ENCODE measurements around the gene CIP2A. TPM values are rescaled to one million over a fixed set of nuclear protein-coding genes. Genes with fewer than 3 reads are reported as not detected.

CIP2A gene
- total RNA-seq, 2 donors from 2014 or later: 2.9 to 3.5 TPM

GRCh38 chr3:108566599-108566998 lies 22.6 kb downstream of the CIP2A start:
- DNase-seq (ENCODE audit: low spot score): no peak
- intact Hi-C loops (cut with DNase I): no loop called here

- intact Hi-C loops (cut with DNase I): no loop called here
- DNase-seq (ENCODE audit: low spot score): no peak
Observed at GRCh38 chr3:108565506-108565905, 23.7 kb downstream of the CIP2A start.

GRCh38 chr3:108564564-108564963 lies 24.7 kb downstream of the CIP2A start:
- intact Hi-C loops (cut with DNase I): no loop called here
- no peak for DNase-seq (ENCODE audit: low spot score)

- intact Hi-C loops (cut with DNase I): no loop called here
- DNase-seq (ENCODE audit: low spot score): no peak
Observed at GRCh38 chr3:108562565-108562964, 26.7 kb downstream of the CIP2A start.

DNA sequence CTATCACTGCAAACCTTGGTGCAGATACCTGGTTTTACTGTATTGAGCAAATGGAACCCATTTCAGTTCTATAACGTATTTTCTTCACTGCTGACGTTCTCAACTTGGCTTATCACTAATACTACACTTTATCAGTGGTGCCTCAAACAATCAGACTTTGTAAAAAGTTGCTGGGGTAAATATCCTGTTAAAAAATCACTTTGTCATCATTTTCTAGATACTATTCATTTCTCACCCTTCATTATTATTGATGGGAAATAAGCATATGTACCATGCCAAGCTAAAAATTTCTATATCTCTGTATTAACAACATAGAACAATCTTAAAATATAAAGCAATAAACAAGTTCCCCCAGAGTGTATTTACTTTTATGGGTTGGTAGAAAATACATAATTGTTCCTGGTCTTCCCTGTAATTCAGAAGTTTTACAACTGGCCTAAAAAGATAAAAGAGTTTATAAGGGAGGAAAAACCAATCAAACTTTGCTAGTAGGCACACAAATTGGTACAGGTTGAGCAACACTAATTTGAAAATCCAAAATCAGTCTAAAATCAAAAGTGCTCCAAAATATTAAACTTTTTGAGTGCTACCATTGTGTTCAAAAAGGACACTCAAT lies 33.2 kb downstream of the CIP2A start:
- intact Hi-C loops (cut with DNase I): no loop called here
- no peak for DNase-seq (ENCODE audit: low spot score)

- intact Hi-C loops (cut with DNase I): loop anchor here in 1 of 2 donors (5.0 kb wide), 1 partner anchor 63 kb away; no protein-coding TSS in a partner anchor
- no peak for DNase-seq (ENCODE audit: low spot score)
Observed at GRCh38 chr3:108554913-108555571, 34.2 kb downstream of the CIP2A start.

- no peak for DNase-seq (ENCODE audit: low spot score)
- intact Hi-C loops (cut with DNase I): loop anchor here in 1 of 2 donors (5.0 kb wide), 1 partner anchor 62 kb away; no protein-coding TSS in a partner anchor
Observed at GRCh38 chr3:108554229-108554628, 35.0 kb downstream of the CIP2A start.

DNA sequence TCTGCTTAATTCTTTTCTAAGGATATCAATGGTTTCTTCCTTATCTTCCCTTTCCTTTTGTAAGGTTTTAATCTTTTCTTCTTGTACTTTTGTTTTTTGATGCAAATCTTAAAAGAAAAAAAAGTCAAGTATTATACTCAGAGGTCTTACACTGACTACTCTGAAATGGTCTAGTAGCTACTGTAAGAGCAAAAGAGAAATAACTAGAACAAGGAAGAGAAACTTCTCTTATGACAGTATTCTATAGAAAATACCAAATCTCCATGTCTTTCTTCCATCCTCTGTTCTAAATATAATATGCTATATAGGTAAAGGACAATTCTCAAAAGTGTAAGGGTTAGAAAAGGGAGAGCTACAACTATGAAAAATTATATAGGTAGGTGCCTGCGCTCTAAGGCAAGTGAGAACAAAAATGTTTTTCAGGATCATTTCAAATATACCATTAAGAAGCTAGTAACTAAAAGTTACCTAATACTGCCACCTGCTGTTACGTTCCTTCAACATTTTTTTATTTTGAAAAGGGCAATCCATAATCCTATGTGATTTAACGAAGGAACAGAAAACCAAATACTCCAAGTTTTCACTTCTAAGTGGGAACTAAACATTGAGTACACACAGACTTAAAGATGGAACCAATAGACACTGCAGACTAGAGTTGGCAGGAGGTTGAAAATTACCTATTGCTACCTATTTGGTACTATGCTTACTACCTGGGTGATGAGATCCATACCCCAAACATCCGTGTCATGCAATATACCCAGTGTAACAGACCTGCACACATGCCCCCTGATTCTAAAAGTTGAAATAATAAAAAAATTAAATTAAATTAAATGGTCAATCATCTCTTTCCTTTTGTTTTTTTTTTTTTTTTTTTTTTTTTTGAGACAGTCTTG lies 36.7 kb downstream of the CIP2A start:
- intact Hi-C loops (cut with DNase I): loop anchor here (2.0 to 5.0 kb wide), 2 partner anchors 60 to 62 kb away; no protein-coding TSS in a partner anchor

GRCh38 chr3:108548886-108549285 lies 40.4 kb downstream of the CIP2A start:
- intact Hi-C loops (cut with DNase I): no loop called here
- DNase-seq (ENCODE audit: low spot score): no peak

More for the DNA sequence above, 36.7 kb downstream of the CIP2A start:
- no peak for DNase-seq (ENCODE audit: low spot score)

GRCh38 chr3:108548304-108548703 lies 40.9 kb downstream of the CIP2A start:
- intact Hi-C loops (cut with DNase I): no loop called here
- no peak for DNase-seq (ENCODE audit: low spot score)

- DNase-seq (ENCODE audit: low spot score): no peak
- intact Hi-C loops (cut with DNase I): no loop called here
Observed at GRCh38 chr3:108546692-108547091, 42.5 kb downstream of the CIP2A start.

DNA sequence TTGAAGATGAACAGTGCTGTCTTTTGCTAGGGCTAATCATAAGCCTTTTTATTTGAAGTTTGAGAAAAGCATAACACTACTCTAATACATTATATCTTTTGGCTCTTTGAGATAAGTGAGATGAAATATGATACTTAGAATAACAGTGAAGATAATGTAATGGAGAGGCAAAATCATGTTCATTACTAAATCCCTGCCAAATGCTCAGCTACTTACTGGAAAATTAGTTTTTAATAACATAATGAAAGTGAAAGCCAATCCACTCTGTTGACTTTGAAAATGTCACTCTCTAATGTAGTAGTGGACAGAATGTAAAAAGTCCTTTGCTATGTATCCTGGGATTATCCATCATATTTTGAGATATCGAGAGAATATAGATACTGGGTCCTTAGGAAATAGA lies 43.0 kb downstream of the CIP2A start:
- intact Hi-C loops (cut with DNase I): no loop called here
- no peak for DNase-seq (ENCODE audit: low spot score)

- intact Hi-C loops (cut with DNase I): loop anchor here in 1 of 2 donors (5.0 kb wide), 1 partner anchor 41 kb away; no protein-coding TSS in a partner anchor
- no peak for DNase-seq (ENCODE audit: low spot score)
Observed at GRCh38 chr3:108538083-108538482, 51.2 kb downstream of the CIP2A start.

- DNase-seq (ENCODE audit: low spot score): no peak
- intact Hi-C loops (cut with DNase I): no loop called here
Observed at GRCh38 chr3:108528459-108529252, 60.6 kb downstream of the CIP2A start.

GRCh38 chr3:108527817-108528216 lies 61.4 kb downstream of the CIP2A start:
- DNase-seq (ENCODE audit: low spot score): no peak
- intact Hi-C loops (cut with DNase I): no loop called here

DNA sequence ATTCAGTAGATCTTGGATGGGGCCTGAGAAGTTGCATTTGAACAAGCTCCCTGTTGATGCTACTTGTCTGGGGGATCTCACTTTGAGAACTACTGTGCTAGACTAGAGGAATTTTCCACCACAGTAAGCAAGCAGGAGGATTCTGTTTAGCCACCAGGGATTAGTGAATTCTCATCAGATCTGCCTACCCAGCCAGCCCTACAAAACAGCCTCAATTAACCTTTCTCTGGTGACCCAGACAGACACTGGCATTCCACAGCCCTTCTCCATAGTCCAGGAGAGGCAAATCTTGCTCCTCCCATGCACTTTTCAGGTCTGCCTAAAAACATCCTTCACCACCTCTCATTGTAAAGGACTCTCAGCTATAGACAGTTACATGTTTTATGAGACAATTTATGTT lies 62.1 kb downstream of the CIP2A start:
- DNase-seq (ENCODE audit: low spot score): no peak
- intact Hi-C loops (cut with DNase I): no loop called here

DNA sequence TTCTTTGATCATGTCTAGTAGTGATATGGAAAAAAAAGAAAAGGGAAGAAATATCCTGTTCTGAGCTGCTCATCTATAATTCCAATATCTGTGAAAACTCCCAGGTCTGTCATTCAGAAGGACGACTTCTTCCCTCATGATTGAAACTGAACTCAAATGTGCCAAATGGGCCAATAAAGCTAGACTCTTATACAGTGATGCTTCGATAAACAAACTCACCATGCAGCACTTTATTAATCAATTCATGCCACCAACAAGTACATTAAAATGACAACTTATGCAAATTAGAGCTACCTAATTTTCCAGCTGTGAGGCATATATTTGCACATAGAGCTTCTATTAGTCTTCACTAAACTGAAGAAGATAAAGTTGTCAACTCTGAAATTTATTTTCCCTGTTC lies 63.3 kb downstream of the CIP2A start:
- intact Hi-C loops (cut with DNase I): no loop called here
- no peak for DNase-seq (ENCODE audit: low spot score)

DNA sequence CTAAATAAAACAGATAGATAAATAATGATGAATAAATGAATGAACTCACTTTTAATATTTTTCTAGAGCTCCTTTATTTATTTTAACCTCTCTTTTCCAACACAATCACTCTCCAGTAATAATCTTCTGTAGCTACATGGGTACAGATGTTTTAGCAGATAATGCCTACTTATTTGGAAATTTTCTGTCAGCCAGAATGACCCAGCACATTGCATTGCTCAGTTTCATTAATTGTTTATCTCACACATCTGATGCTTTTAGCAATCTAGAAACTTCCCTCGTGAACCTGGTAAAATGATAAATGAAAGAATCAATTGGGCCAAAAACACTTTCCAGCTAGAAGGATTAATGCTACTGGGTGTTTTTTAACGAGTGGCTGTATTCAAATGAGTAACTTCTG lies 64.0 kb downstream of the CIP2A start:
- intact Hi-C loops (cut with DNase I): no loop called here
- DNase-seq (ENCODE audit: low spot score): no peak

GRCh38 chr3:108524537-108524936 lies 64.7 kb downstream of the CIP2A start:
- intact Hi-C loops (cut with DNase I): no loop called here
- DNase-seq (ENCODE audit: low spot score): no peak

Measured in posterior vena cava (tissue), 2 donors.